Ishikawa (cell line): ENCODE results near the gene CLSTN1.

ENCODE experiments used
- CEBPB ChIP-seq: IDR thresholded peaks from 2 replicates; pipeline ENCODE4 v1.6.1; 2012
- CREB1 ChIP-seq: IDR thresholded peaks from 2 replicates; pipeline ENCODE4 v1.6.1; 2012; ENCODE audit warnings: low read depth
- EGR1 ChIP-seq: IDR thresholded peaks from 2 replicates; pipeline ENCODE4 v1.6.1; 2012
- EP300 ChIP-seq: IDR thresholded peaks from 2 replicates; pipeline ENCODE4 v1.6.1; 2012; ENCODE audit warnings: borderline replicate concordance
- FOXM1 ChIP-seq: IDR thresholded peaks from 2 replicates; pipeline ENCODE4 v1.6.1; 2012; ENCODE audit warnings: low read depth, borderline replicate concordance
- MAX ChIP-seq: IDR thresholded peaks from 2 replicates; pipeline ENCODE4 v1.6.1; 2012
- NFIC ChIP-seq: IDR thresholded peaks from 2 replicates; pipeline ENCODE4 v1.6.1; 2012
- RAD21 ChIP-seq: IDR thresholded peaks from 2 replicates; pipeline ENCODE4 v1.6.1; 2012; ENCODE audit warnings: low read depth
- REST ChIP-seq: IDR thresholded peaks from 2 replicates; pipeline ENCODE4 v1.6.1; 2012; ENCODE audit warnings: low read depth, mild to moderate bottlenecking
- TAF1 ChIP-seq: IDR thresholded peaks from 2 replicates; pipeline ENCODE4 v1.6.1; 2012; ENCODE audit warnings: low read depth, mild to moderate bottlenecking
- TCF12 ChIP-seq: IDR thresholded peaks from 2 replicates; pipeline ENCODE4 v1.6.1; 2012; ENCODE audit warnings: low read depth
- TEAD4 ChIP-seq: IDR thresholded peaks from 2 replicates; pipeline ENCODE4 v1.6.1; 2012
- USF1 ChIP-seq: IDR thresholded peaks from 2 replicates; pipeline ENCODE4 v1.6.1; 2012
- YY1 ChIP-seq: IDR thresholded peaks from 2 replicates; pipeline ENCODE4 v1.6.1; 2012; ENCODE audit warnings: low read depth
- ZBTB7A ChIP-seq: IDR thresholded peaks from 2 replicates; pipeline ENCODE4 v1.6.1; 2012; ENCODE audit warnings: low read depth

The CLSTN1 gene

GRCh38 chr1:9871021-9871420, 47.3 kb upstream of the CLSTN1 start:
- TF ChIP-seq EGR1: no peak
- TF ChIP-seq CEBPB: no peak
- no peak for TF ChIP-seq TCF12
- TF ChIP-seq TAF1: no peak
- TF ChIP-seq NFIC: no peak

GRCh38 chr1:9870572-9870971, 46.8 kb upstream of the CLSTN1 start:
- no peak for TF ChIP-seq YY1
- no peak for TF ChIP-seq TCF12
- TF ChIP-seq RAD21: no peak
- TF ChIP-seq ZBTB7A: no peak
- no peak for TF ChIP-seq TAF1
- no peak for TF ChIP-seq FOXM1

- no peak for TF ChIP-seq YY1
- no peak for TF ChIP-seq TAF1
Measured at GRCh38 chr1:9869831-9870251, 46.1 kb upstream of the CLSTN1 start.

GRCh38 chr1:9868244-9868590, 44.5 kb upstream of the CLSTN1 start:
- TF ChIP-seq EP300: no peak
- TF ChIP-seq CEBPB: no peak
- TF ChIP-seq EGR1: no peak
- no peak for TF ChIP-seq REST
- no peak for TF ChIP-seq YY1
- no peak for TF ChIP-seq NFIC
- TF ChIP-seq TAF1: no peak
- no peak for TF ChIP-seq FOXM1
- no peak for TF ChIP-seq CREB1
- TF ChIP-seq TCF12: no peak
- TF ChIP-seq MAX: no peak
- no peak for TF ChIP-seq USF1
- TF ChIP-seq TEAD4: no peak
- TF ChIP-seq RAD21: no peak
- no peak for TF ChIP-seq ZBTB7A

- TF ChIP-seq RAD21 (peak; percentile 99), MAX (no peak)
Measured at GRCh38 chr1:9867408-9868243, 43.9 kb upstream of the CLSTN1 start.

- TF ChIP-seq NFIC (no peak), TEAD4 (no peak), CREB1 (no peak), ZBTB7A (no peak), USF1 (no peak), FOXM1 (no peak), EGR1 (no peak), RAD21 (no peak), TAF1 (no peak), MAX (no peak), YY1 (no peak), EP300 (no peak), REST (no peak), CEBPB (no peak), TCF12 (no peak)
Measured at GRCh38 chr1:9866836-9867235, 43.1 kb upstream of the CLSTN1 start.
